Activated CD4-positive, alpha-beta T cell treated with anti-CD3 and anti-CD28 coated beads, Interleukin-2, amount 50 U/mL, for 4 hours (primary cell): Measurements from ENCODE around the gene PIR.

ENCODE experiments used
- DNase-seq, 2 experiments: peaks; one replicate each; pipeline ENCODE4 v3.0.0-alpha.2; 2020

The PIR gene

DNA sequence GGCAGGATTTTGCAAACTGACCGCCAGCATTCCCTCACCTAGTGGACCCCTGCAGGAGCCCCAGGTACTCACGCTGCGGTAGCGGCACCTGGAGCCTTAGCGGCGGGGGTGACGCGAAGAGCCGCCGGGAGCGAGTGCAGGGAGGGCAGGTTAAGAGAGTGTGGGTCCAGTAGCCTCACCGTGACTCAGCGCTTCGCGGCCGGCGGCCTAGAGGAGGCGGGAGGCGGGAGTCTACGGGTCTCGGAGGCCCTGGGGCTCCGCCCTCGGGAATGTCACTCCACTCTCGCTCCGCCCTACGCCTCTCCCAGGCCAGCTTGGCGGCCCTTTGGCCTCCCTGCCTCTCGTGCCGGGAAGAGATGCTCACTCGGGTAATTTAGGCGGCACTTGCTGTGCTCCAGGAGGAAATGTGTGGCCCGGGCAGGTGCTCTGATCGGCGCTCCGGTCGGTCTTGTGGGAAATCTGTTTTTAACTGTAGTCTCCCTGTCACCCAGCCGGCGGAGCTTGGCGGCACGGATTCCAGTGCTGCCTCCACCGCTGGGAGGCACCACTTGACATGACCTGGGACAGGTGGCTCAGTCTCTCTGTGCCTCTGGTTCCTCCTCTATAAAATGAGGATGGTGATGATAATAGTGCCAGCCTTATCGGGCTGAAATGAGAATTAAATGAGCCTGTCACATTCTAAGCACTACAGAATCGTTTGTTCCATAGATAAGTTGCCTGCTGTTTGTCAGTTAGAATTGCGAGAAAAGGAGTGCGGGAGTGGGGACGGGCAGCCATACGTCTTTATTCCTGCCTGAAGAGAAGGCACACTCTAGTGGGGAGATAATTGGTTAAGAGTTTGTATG, at the start of gene PIR:
PIR (minus strand) TSS at position 216 of the 845 bp plus-strand sequence. CDS start 2,076 bp downstream, outside the sequence.
- peak; percentile 13 to 18 for DNase-seq

DNA sequence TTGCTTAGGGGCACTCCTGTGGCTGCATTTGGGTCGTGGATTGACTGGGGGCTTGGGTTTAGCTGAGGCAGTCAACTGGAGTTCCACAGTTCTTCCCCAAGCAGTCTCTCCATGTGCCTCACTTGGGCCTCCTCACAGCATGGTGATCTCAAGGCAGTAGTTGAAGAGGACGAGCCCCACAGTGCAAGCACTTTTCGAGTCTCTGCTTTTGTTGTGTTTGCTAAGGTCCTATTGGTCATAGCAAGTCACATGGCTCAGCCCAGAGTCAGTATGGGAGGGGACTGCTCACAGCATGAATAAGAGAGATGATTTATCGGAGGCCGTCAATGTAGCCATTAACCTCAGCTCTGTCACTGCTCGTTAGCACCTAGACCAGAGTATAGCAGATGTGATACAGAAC, 37.2 kb upstream of the PIR start:
- no peak for DNase-seq

DNA sequence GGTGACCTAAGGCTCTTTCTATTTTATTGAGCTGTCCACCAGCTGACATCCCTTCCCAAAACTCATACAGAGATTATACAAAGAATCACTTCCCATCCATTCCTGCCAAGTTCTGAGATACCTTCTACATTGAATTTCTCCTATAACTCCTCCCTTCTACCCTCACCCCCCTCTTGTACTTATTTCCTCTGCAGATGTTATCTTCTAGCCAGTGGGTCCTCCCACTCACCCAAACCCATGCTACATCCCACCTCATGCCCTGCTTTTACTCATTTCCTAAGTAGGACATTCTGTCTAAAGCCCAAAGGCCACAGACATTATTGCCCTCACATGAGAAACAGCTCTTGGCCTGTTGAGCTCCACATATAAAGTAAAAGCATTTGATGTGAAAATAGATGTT, 36.0 kb upstream of the PIR start:
- DNase-seq = no peak

- DNase-seq = no peak
Observed at GRCh38 chrX:15525664-15526416, 32.7 kb upstream of the PIR start.

DNA sequence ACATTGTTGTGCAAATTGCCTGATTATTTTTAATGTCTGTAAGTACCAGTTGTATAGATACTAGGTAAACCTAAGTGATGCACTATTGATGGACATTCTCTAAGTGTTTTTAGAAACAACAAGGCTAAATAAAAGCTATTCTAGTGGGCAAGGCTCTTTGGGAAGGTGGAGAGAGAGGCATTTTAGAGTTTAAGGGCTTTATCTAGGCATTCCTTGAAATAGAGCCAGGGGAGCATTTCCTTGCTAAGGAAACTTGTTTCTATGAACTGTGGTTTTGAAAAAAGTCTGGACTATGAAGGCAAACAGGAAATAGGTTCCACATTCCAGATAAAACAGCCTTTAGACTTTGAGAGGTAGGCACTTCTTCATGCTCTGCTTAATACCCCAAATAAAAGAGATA, 31.3 kb upstream of the PIR start:
- DNase-seq = no peak

DNA sequence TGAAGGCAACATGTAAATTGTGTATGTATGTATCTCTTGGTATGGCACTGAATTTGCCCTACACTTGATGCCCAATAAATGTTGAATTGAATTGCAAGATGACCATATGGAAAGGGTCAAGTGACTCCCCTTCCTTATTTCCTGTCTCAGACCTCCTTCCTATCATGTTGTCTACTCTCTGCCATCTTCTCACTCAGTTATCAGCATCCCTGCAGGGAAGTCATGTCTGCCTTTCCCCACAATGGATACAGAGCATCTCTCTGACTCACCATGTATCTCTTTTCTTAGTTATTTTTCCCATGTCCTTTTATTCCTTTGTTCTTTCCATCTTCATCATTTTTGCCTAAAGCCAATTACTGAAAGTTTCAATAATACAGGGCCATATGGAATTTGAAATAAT, 30.0 kb upstream of the PIR start:
- DNase-seq = no peak

- DNase-seq = no peak
Observed at GRCh38 chrX:15522464-15522863, 29.3 kb upstream of the PIR start.

DNA sequence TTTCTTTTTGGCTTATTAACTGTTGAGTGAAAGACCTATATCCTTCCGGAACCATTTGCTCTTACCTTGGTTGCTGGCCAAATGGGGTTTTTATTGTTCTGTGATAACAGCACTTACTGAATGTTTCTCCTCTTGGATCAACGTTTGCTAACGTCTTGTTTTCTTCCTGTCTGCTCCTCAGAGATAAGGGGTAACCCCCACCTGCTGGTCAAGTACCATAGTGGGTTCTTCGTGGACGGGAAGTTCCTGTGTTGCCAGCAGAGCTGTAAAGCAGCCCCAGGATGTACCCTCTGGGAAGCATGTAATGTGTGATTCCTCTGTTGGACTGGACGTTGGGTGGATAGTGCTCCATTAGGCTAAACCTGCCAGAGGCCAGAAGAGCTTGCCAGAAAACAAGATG, 22.8 kb upstream of the PIR start:
- DNase-seq = no peak

DNA sequence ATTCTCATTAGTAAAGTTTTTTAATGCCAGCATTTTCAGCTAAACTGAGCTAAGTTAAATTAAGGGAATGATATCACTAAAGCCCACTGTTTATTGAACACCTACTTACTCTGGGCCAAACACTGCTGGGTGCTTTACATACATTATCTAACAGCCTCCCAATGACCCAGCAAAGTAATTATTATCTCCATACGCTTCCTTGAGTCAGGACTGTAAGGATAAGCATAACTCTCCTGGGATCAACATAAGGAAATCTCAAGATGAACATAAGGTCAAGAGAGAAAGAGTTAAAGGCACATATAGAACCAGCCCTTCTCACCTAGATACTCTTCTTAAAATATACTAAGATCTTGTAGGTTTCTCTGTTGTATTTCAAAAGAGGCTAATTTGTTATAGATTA, 21.1 kb upstream of the PIR start:
- no peak for DNase-seq

DNA sequence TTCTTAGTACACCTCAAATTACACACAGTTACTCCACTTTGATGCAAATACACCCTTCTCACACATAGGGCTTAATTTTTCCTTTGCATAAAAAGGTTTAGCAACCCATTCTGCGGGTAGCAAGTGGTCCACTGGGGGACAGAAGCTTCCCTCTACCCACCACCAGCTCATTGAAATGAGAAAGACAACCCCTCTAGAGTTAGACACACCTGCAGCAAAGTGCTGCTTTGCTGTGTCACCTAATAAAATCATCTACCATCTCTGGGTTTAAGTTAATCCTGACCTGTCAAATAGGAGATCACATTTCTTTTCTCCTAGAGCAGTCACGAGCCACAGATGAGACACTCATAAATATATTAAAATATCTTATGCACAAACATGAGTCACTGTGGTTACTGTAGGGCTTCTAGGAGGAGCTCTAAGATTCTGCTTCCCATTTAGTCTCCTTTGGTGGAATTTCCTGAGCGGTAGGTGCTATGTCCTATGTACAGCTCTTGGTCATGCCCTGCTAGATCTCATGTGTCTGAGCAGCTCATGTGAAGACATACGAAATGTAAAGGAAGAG, 19.4 kb upstream of the PIR start:
- DNase-seq = no peak

DNA sequence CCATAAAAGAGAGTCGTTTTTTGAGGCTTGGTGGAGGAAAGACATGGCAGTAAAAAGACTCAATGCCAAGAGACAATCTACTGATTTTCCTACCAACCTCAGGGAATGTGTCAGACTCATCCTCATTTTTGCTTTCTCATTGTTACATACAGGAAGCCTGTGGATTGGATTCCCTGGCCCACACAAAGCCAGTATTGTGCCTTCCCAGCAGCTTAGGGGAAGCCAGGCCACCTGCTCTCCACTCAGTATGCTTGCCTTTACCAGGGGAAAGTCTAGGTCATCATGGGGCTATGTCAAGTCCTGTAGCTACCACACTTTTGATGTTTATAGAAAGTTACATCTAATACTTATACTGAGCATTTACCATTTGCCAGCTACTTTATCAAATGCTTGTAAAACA, 18.4 kb upstream of the PIR start:
- no peak for DNase-seq

DNA sequence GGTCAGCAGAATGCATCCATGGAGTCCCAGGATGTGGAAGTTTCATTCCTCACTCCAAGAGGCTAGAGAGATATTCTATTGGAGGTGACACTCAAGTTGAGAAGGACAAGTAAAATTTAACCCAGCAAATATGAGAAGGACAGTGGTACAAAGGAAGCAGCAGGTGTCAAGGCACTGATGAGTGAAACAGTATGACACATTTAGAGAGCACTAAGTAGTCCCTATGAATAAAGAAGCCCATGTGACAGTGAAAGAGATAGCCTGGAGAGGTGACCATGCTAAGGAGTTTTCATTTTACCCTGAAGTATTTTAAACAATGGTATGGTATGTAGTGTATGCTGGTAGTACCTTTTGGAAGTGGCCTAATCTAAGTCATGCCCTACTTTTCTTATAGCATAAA, 16.7 kb upstream of the PIR start:
- no peak for DNase-seq

DNA sequence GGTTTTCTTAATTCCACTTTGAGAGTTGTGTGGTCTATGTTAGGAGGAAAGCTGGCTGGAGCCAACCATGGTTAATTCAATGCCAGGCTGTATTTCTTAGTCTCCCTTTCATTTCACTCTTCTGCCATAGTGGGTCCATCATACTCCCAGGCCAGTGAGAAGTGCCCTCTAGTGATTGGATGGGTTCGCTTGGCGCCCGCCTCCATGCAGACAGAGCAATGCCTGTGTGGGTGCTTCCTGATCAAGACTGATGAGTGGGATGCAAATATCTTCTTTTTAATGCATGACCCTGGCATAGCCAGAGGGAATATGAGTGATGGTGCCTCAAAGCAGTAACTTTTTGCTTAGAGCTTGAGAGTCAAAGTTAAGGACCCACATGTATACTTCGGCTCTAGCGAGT, 13.9 kb upstream of the PIR start:
- DNase-seq = no peak

GRCh38 chrX:15505101-15505500, 12.0 kb upstream of the PIR start:
- no peak for DNase-seq

DNA sequence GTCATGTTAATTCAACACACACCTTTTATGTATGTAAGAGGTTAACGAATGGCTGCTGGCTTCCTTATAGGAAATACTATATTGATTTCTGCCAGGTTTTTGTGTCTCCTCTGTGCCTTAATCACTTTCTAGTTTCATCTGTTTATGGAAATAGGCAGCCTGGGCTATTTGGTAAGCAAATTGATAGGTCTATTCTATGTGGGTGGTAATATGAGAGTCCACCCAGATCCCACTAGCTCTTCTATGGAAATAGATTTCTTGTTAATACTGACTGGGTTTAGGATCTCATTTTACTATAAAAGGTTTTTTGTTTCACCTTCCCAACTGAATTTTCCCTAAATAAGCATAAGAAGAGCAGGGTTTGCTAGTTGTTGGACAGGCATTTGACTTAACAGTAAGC, 11.5 kb upstream of the PIR start:
- no peak for DNase-seq

DNA sequence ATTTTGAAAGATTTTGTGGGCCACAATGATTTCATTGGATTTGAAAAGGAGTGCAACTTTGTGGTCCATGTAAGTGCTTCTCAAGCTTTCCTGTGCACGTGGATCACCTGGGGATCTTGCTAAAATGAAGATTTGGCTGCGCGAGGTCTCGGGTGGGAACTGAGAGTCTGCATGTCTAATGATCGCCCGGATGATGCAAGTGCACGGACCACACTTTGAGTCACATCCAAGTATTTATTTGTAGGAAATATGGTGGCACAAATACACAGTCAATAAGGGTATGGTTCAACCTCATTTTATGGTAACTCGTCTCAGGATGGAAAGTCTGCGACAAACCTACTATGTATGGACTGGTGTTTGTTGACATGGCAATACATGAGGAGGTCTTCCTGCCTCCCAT, 8.4 kb upstream of the PIR start:
- DNase-seq = no peak

- no peak for DNase-seq
Observed at GRCh38 chrX:15500497-15500966, 7.4 kb upstream of the PIR start, which contains the start of gene BMX. BMX (plus strand) TSS chrX:15500807; CDS start chrX:15508354, 7,547 bp downstream.

DNA sequence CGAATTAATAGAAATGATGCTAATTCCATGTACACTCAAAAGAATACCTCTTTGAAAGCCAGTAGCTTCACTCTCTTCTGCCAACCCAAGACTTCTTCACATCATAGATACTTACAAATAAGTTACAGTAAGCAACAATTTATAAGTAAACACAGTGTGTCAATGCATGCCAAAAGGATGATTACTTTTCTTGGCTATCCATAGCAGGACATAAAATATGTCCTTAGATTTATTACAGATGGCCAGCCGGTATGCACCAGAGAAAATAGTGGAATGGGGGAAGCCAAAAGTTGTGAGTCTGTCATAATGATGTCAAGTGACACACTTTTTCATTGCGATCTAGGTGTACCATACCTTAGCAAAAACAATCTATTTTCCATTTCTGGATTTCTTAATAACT, 6.8 kb upstream of the PIR start:
- no peak for DNase-seq

- DNase-seq = no peak
Observed at GRCh38 chrX:15498741-15499140, 5.6 kb upstream of the PIR start.

DNA sequence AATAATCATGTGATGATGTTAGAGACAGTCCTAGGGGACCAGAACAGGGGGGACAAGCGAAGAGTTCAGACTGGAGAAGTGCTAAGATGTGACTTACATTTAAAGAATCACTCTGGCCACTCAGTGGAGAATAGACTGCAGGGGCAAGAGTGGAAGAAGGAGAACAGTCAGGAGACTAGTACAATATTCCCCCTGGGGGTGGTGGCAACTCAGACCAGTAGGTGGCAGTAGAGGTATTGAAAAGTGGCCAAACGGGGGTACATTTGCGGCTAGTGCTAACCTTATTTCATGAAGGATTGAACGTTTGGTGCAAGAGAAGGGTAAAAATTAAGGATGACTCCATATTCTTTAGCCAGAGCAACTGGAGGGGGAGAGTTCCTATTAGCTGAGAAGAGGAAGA, 4.7 kb upstream of the PIR start:
- peak; percentile 30 to 31 for DNase-seq

DNA sequence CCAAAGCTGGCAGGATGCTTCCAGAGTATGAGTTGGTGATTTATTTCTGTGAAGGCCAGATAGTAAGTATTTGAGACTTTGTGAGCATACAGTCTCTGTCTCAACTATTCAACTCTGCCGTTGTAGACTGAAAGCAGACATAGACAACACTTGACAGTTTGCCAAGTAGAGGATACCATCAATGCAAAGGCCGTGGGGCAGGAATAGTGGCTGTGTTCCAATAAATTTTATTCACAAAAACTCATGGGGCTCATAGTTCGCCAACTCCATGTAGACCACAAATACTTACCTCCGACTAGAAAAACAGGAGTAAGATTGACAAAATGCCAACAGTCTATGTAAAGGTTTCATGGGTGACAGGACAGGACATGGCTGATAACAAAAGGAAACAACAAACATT, 3.7 kb upstream of the PIR start:
- DNase-seq = no peak

- DNase-seq = no peak
Observed at GRCh38 chrX:15495801-15496200, 2.7 kb upstream of the PIR start.

DNA sequence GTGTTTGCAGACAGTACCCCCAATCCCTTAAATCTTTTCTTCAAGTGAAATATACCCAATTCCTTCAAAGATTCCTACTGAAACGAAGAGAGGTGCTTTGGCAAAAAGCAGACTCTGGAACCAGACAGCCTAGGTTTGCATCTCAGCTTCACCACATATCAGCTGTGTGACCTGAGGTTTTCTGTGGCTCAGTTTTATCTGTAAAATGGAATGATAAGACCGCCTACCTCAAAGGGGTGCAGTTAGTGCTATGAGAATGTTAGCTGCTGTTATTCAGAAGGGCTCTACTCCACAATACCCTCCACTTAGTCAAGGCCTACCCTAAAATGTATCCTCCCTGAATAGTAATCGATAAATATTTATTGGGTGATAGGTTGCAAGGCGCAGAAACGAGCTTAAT, 664 bp downstream of the PIR start:
- DNase-seq = no peak

DNA sequence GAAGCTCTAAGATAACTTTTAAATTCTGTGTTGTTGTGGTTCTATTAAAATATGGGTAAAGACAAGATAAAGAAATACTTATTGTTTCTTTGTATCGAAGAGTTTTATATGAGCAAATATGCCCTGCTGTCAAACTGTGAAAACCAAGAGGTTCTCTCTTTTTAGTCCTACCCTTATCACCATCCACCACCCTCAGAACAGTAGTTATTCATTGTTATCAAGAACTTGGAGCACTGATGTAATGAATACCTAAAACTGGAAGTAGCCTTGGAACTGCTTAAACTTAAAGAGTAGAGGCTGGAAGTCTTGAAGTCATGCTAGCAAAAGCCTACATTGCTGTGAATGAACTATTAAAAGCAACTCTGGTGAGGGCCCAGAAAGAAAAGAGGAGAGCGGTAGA, 9.2 kb downstream of the PIR start:
- no peak for DNase-seq
